GM12874 (cell line): ENCODE results near the gene LRRC4C.
A peak's percentile ranks its signal among the peaks of the same experiment; 100 is the strongest.

ENCODE experiments used
- TF ChIP-seq, protein P1 (sequence below): IDR thresholded peaks from 2 replicates; pipeline ENCODE4 v1.5.1; 2011; ENCODE audit warnings: low read depth, mild to moderate bottlenecking, control low read depth, low read length, moderate library complexity; ENCODE audit not compliant: insufficient read depth

The LRRC4C gene

GRCh38 chr11:40149721-40150120 lies 1309.7 kb downstream of the LRRC4C start:
- TF ChIP-seq, protein P1, sequence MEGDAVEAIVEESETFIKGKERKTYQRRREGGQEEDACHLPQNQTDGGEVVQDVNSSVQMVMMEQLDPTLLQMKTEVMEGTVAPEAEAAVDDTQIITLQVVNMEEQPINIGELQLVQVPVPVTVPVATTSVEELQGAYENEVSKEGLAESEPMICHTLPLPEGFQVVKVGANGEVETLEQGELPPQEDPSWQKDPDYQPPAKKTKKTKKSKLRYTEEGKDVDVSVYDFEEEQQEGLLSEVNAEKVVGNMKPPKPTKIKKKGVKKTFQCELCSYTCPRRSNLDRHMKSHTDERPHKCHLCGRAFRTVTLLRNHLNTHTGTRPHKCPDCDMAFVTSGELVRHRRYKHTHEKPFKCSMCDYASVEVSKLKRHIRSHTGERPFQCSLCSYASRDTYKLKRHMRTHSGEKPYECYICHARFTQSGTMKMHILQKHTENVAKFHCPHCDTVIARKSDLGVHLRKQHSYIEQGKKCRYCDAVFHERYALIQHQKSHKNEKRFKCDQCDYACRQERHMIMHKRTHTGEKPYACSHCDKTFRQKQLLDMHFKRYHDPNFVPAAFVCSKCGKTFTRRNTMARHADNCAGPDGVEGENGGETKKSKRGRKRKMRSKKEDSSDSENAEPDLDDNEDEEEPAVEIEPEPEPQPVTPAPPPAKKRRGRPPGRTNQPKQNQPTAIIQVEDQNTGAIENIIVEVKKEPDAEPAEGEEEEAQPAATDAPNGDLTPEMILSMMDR, result no peak

DNA sequence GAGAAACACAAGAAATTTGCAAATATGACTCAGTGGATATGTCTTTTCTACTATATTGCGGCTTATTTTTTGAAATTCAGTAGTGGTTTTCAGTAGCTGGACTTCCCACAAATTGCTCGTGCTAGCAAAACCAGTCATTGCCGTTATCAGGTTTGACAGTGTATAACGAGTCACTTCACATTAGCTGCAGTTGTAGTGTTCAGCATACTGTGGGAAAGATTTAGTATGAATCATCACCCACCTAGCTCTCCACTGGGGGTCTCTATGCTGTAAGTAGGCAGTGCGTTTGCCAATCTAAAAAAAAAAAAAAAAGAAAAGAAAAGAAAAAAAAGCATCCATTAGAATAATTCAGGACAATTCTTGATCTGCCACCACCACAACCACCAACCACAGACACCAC lies 1318.9 kb downstream of the LRRC4C start:
- TF ChIP-seq, protein P1, result no peak

GRCh38 chr11:40139536-40139935 lies 1319.9 kb downstream of the LRRC4C start:
- TF ChIP-seq, protein P1, result no peak

DNA sequence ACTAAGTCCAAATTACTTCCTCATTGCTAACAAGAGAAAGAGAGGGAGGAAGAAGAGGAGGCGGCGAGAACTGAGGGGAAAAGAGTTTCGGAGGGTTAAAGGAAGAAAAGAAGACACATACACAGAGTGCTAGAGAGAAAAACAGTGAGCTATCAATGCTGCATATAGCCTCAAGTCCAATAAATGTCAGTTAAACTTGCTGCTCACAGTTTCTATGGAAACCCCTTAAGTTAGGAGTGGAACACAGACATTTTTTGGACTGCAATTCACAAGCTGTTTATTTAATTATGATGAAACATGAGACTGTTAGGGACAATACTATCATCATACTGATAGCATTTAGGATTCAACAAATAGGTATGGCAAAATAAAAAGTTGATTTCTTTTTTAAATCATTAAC lies 1320.4 kb downstream of the LRRC4C start:
- TF ChIP-seq, protein P1, result no peak

DNA sequence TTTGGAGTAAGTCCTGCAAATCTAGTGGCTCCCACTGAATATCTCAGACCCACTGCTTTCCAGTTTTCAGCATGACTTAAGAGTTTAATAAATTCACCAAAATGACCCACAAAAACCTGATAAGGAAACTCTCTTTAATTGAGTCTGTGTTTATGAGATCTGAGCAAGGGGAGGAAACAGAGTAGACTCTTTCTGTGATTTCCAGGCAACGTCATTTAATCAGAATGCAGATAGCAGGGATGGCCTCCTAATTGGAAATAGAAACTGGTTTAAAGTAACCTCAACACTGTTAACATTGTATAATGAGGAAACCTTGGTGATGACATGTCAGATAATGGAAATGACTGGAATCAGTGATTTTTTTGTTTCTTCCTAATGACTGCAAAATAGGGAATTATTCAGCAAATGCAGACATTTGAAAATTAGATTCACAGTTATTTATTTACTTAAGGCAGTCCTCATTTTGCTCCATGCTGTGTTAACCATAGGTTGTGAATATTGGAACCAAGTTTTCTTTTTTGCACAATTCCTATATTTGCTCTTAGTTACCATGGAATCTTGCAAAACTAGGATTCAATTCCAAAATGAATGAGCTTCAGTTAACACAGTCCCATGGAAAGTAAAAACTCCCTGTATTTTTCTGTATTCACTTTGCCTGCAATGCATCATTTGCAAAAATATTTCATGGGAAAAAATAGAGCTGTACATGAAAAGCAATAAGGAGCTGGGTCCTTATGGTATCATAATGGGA lies 1324.5 kb downstream of the LRRC4C start:
- TF ChIP-seq, protein P1, result no peak

GRCh38 chr11:40133498-40133897 lies 1326.0 kb downstream of the LRRC4C start:
- TF ChIP-seq, protein P1, result no peak

GRCh38 chr11:40132912-40133311 lies 1326.5 kb downstream of the LRRC4C start:
- TF ChIP-seq, protein P1, result no peak

- TF ChIP-seq, protein P1, result peak; percentile 63
Measured at GRCh38 chr11:40130427-40130826, 1329.0 kb downstream of the LRRC4C start.
